Kidney (tissue), 14 donors: ENCODE results near the gene PTOV1. TPM values are rescaled to one million over a fixed set of nuclear protein-coding genes. Genes with fewer than 3 reads are reported as not detected.

ENCODE experiments used
- DNase-seq, 5 donors: peaks; one replicate each; pipeline ENCODE4 v3.0.0-alpha.2; 2013 to 2020
- FAIRE-seq: peaks from 2 replicates; lab custom pipeline; 2012; peaks lifted over from hg19 to GRCh38; lab: Jason Lieb, UNC
- H3K27ac ChIP-seq, 2 donors: one replicate each; pipeline ENCODE4 v1.7.0; 2013; ENCODE audit warnings: low read depth in 2 of 2, low read length in 2 of 2, inconsistent platforms in 1 of 2
- H3K27me3 ChIP-seq: one replicate; pipeline ENCODE4 v1.7.1; 2013; ENCODE audit warnings: low read length, inconsistent platforms; ENCODE audit not compliant: control insufficient read depth, insufficient read depth
- H3K36me3 ChIP-seq, 3 donors: one replicate each; pipeline versions ENCODE4 v1.7.0 to v1.7.1; 2013; ENCODE audit warnings: low read length in 3 of 3, control low read depth in 1 of 3, inconsistent platforms in 1 of 3; ENCODE audit not compliant: insufficient read depth in 3 of 3, control insufficient read depth in 2 of 3
- H3K4me1 ChIP-seq, 3 donors: one replicate each; pipeline versions ENCODE4 v1.7.0 to v1.7.1; 2013; ENCODE audit warnings: low read length in 3 of 3, inconsistent platforms in 1 of 3, low read depth in 1 of 3; ENCODE audit not compliant: control insufficient read depth in 2 of 3, insufficient read depth in 2 of 3
- H3K4me3 ChIP-seq, 3 donors: one replicate each; pipeline versions ENCODE4 v1.7.0 to v1.8.1; 2013; ENCODE audit warnings: low read length in 3 of 3, control low read depth in 1 of 3, inconsistent platforms in 1 of 3
- H3K9ac ChIP-seq, 3 donors: one replicate each; pipeline versions ENCODE4 v1.7.0 to v1.7.1; 2013; ENCODE audit warnings: low read length in 3 of 3, control low read depth in 1 of 3, inconsistent platforms in 1 of 3
- H3K9me3 ChIP-seq, 3 donors: one replicate each; pipeline versions ENCODE4 v1.7.0 to v1.7.1; 2013; ENCODE audit warnings: low read length in 3 of 3, control low read depth in 1 of 3, inconsistent platforms in 1 of 3; ENCODE audit not compliant: control insufficient read depth in 2 of 3, insufficient read depth in 1 of 3
- CTCF ChIP-seq: IDR thresholded peaks from 3 replicates; pipeline ENCODE4 v1.5.1; 2012; ENCODE audit warnings: mild to moderate bottlenecking, moderate library complexity, borderline replicate concordance; ENCODE audit not compliant: insufficient read depth; ENCODE audit errors: extremely low read depth
- intact Hi-C: fragments of 100-400 bp; cut with DNase I; formaldehyde crosslinking; loops from one replicate; pipeline ENCODE4 v1.11.1; 2022
- polyA plus RNA-seq: library from polyadenylated mRNA; stranded (reverse); fragments of 350-450 nt; fragmentation: Illumina TruSeq; extraction: RNeasy Lipid Tissue Mini Kit (QIAGEN cat#74804); gene quantifications from one replicate; pipeline ENCODE4 v1.2.3, GENCODE V29; 2014; ENCODE audit warnings: low read depth, low replicate concordance; ENCODE audit not compliant: insufficient read depth
- total RNA-seq: library from RNA; stranded (reverse); fragmentation: NEBNext Ultra II Directional; extraction: Animal tissue kit (Norgen Biotek cat#: 25700); gene quantifications from one replicate; pipeline ENCODE4 v1.2.1, GENCODE V29; 2021
- donor health status: control.
- donor health status: control.
- donor health status: control.
- donor health status: control.
- donor health status: control.
- donor health status: DM: yes; HTN: yes; CAD: no.
- donor health status: Normal renal cell carcinoma (clear cell type).

PTOV1 gene
- total and polyA plus RNA-seq, 2 donors from 2014 or later, result 118 to 235 TPM

DNA sequence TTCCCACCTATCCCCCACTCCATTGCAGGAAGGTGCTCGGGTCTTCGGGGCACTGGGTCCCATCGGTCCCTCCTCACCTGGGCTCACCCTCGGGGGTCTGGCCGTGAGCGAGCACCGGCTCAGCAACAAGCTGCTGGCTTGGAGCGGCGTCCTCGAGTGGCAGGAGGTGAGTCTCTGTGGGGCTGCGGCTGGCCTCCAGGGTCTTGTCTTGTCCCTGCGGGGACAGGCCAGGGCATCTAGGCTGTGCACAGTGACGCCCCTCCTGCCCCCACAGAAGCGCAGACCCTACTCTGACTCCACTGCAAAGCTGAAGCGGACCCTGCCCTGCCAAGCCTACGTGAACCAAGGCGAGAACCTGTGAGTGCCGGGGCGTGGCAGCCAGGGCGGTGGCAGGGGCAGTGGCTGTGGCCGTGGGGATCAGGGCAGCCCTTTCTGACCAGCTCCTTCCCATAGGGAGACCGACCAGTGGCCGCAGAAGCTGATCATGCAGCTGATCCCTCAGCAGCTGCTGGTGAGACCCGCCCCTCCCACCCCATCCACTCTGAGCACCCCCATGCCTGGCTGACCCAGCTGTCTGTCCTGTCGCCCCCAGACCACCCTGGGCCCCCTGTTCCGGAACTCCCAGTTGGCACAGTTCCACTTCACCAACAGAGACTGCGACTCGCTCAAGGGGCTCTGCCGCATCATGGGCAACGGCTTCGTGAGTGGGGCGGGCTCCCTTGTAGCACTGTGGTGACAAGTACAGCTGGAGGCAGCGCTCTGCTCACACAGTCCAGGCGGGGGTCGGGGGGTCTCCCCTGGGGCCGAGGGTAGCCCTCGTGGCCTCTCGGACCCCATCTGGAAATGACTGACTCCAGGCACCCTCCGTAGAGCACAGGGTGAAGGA lies 3.7 kb downstream of the PTOV1 start:
- no peaks in the 10 kb centered on the region for H3K9me3 ChIP-seq
- H3K27me3 ChIP-seq, result no peaks in the 10 kb centered on the region
- H3K4me1 ChIP-seq, result peaks cover 0 to 17% (median 9%) of the 10 kb centered on the region in 3 donors
- DNase-seq (peak in 2 of 5 donors; percentile 58 to 79), FAIRE-seq (no peak)
- no peak for TF ChIP-seq CTCF
- H3K4me3 ChIP-seq, result no peak overlapping the region
- H3K9ac ChIP-seq, result no peak overlapping the region
- no peak overlapping the region for H3K27ac ChIP-seq
- intact Hi-C loops, result no loop called here
- H3K36me3 ChIP-seq, result peaks cover 0 to 19% (median 9%) of the 10 kb centered on the region in 3 donors

- FAIRE-seq (no peak), DNase-seq (no peak)
- Histone ChIP-seq H3K9ac (no peak overlapping the region), H3K27ac (no peak overlapping the region), H3K36me3 (peaks cover 0 to 24% (median 9%) of the 10 kb centered on the region in 3 donors), H3K27me3 (no peaks in the 10 kb centered on the region), H3K4me1 (peaks cover 0 to 13% (median 9%) of the 10 kb centered on the region in 3 donors), H3K4me3 (no peak overlapping the region), H3K9me3 (no peaks in the 10 kb centered on the region)
- no peak for TF ChIP-seq CTCF
- intact Hi-C loops, result no loop called here
Observed at GRCh38 chr19:49855277-49855675, 4.3 kb downstream of the PTOV1 start.

- FAIRE-seq (no peak), DNase-seq (peak in 1 of 5 donors; percentile 47)
- Histone ChIP-seq H3K4me1 (peaks cover 0 to 13% (median 9%) of the 10 kb centered on the region in 3 donors), H3K36me3 (peaks cover 0 to 28% (median 9%) of the 10 kb centered on the region in 3 donors), H3K4me3 (no peak overlapping the region), H3K27ac (no peak overlapping the region), H3K9me3 (no peaks in the 10 kb centered on the region), H3K9ac (no peak overlapping the region), H3K27me3 (no peaks in the 10 kb centered on the region)
- intact Hi-C loops, result no loop called here
- no peak for TF ChIP-seq CTCF
Observed at GRCh38 chr19:49855676-49856573, 5.0 kb downstream of the PTOV1 start.
